HG03103 (cell line): ENCODE measurements around the gene LIMCH1.

Source experiments
- ATAC-seq: cut with Tn5 transposase; IDR thresholded peaks from one replicate; pipeline ENCODE4 v1.9.1; 2021; ENCODE audit warnings: low read depth; ENCODE audit not compliant: unreplicated experiment

LIMCH1 gene

DNA sequence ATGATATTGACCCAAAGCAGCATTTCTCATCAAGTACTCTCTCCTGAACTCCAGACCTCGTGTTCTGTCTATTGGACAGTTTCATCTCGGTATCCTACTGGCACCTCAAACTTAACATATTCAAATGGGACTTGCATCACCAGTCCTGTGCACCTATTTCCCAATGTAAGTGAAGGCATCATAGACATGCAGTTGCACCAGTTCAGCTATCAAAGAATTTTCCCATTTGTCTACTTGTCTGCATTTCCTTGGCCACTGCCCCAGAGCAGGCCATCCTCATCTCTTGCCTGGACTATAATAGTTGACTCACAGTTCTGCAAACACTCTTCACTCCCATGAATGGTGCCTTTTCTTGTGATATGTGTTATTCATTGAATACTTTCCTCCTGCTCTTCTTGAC, 11.3 kb upstream of the LIMCH1 start:
- ATAC-seq = no peak

DNA sequence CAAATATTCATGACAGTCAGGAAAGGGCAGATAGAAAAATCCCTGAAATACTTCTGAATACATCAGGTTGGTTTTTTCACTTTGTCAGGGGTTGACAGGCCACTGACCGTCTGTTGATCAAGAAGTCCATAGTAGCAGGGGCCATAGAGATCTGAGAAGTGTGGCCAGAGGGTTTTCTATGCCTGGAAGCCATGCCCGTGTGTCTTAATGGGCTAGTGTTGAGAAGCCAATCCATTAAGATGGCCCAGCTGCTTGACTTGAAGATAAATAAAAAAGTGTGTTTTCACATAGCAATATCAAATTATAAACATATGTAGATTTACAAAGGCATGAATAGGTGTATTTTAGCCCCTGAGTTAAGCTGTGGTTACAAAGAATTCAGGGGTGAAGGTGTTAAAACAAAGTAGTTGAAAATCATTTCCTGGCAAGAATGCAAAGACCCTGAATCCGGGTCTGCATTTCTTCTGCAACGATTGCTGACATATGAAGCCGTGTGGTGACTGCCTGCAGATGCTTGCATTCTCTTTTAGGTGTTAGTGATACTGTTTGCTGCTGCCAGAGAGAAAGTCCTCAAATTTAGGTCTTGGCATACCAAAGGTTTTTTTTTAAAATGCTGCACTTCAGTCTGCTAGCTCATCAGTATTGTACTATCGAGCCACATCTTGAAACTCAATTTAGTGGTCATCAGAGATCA, 9.3 kb upstream of the LIMCH1 start:
- ATAC-seq = no peak

DNA sequence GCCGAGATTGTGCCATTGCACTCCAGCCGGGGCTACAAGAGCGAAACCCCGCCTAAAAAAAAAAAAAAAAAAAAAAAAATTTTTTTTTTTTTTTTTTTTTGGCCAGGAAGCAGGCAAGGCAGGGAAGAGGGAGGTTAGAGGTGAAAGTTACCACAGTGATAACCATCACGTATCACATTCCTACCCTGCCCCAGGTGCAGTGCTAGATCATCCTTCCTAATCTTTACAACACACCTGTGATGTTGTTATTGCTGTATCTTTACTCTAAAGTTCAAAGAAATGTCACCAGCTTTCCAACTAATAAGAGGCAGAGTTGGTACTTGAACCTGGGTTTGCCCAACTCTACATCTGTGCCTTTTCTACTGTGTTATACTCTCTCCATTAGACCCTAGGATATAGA, 7.2 kb upstream of the LIMCH1 start:
- ATAC-seq = no peak

GRCh38 chr4:41532336-41532735, 5.6 kb upstream of the LIMCH1 start:
- ATAC-seq = no peak

- no peak for ATAC-seq
Measured at GRCh38 chr4:41532882-41533281, 5.1 kb upstream of the LIMCH1 start.

DNA sequence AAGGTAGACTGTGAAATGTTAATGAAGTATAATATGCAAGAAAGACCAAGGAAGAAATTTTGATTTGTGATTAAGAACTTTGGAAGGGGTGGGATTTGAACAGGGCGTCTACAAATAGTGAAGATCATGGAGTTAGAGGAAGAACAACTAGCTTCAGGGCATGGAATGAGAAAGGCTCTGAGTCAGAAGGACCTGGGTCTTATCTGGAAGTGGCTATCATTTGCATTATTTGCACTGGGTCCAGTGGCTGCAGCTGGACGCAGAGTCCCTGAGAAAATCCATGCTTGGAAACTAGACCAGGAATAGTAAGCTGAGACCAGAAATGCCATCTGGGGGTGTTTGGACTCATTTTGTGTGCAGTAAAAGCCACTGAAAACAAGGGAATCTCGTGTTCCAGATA, 4.3 kb upstream of the LIMCH1 start:
- no peak for ATAC-seq

GRCh38 chr4:41534404-41534803, 3.6 kb upstream of the LIMCH1 start:
- ATAC-seq = no peak

GRCh38 chr4:41535911-41536371, 2.0 kb upstream of the LIMCH1 start:
- no peak for ATAC-seq

- no peak for ATAC-seq
Measured at GRCh38 chr4:41537292-41537890, 566 bp upstream of the LIMCH1 start.

- no peak for ATAC-seq
Measured at GRCh38 chr4:41538887-41539498, 1.0 kb downstream of the LIMCH1 start.

DNA sequence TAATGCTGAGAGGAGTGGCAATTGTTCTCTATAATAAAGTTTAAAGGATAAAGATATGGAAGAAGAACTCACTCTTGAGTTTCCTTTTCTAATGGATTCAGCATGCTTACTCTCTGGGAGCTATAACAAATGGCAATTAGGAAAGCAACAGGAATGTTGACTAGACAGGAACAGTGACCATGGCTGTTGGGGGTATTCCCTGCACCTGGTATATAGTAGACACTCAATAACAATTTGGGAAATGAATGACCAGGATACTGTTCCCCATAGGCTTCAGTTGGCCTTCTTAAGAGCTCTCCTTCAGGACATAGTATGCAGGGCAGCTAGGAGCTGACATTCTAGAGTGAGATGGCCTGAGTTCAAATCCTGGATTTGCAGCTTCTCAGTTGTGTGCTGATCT, 1.8 kb downstream of the LIMCH1 start:
- ATAC-seq = no peak

GRCh38 chr4:41540687-41541086, 2.7 kb downstream of the LIMCH1 start:
- no peak for ATAC-seq

- no peak for ATAC-seq
Measured at GRCh38 chr4:41541687-41542094, 3.7 kb downstream of the LIMCH1 start.

- no peak for ATAC-seq
Measured at GRCh38 chr4:41542526-41543275, 4.7 kb downstream of the LIMCH1 start.

DNA sequence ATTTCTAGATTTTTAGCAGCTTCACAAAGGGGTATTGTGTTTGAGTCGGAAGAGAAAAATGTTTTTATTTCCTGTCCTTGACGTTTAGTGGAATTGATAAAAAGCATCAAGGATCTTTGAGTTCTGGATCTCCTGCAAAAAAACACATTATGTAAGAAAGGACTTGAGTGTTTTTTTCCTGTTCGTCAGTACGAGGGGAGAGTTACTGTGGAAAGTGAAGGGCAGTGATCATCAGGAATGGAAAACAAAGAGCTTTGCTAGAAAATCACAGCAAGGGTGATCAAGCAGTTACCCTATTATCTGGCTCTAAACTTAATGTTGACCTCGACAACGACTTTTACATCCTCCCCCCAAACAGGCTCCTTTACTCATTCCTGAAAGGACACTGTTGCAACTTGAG, 7.3 kb downstream of the LIMCH1 start:
- ATAC-seq = no peak

DNA sequence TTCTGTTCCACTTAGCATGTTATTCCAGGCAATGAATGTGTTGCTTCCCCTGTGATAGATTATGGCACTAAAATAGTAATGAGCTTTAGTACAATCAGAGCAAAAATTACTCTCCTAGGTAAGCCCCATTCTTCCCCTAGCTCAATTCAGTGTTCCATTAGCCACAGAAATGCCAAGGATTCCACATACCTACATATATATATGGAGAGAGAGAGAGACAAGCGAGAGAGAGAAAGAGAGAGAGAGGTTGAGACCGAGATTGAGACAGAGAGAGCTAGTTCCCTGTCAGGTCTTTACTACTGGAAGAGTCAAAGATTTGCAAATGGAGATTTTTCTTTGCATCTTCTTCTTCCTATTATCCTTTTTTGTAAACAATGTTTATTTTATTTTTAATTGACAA, 8.7 kb downstream of the LIMCH1 start:
- no peak for ATAC-seq

DNA sequence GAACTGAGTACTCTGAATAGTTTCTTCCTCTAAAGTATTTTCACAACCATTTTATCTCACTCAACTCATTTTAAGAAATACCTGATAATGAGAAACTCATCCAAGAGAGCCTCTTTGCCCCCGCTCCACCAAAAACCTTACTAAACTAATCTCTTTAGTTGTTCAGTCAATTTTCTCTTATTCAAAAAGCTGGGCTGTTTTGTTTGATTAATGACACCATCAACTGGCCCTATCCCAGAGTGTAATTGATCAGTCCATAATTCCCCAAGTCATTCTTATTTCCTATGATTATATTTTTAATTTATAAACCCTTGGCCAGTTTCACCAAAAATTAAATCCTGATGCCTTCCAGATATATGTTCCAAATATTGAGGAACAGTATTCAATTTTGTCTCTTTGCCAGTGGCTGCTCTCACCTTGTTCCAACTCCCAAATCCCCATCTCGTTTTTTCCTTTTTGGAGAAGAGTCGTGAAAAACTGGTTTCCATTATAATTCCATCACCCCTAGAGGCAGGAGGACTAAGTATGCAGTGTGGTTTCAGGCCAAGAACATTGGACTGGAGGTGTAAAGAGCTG, 10.4 kb downstream of the LIMCH1 start:
- ATAC-seq = no peak

DNA sequence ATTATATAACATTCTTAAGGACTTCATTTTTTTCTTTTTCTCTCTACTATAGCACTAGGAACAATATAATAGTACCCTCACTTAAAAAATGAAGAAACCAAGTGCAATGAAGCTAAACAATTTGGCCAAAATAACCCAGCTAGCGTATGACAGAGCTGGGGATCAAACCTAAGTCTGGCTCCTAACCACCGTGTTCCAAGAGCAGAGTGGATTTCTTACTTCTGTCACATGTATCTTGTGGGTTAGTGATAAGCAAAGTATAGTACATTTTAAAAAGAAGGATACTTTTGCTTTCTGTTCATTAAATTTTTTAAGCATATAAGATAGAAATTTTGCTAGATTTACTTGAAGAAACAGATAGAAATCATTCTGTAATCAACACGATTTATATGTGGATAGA, 11.5 kb downstream of the LIMCH1 start:
- no peak for ATAC-seq

DNA sequence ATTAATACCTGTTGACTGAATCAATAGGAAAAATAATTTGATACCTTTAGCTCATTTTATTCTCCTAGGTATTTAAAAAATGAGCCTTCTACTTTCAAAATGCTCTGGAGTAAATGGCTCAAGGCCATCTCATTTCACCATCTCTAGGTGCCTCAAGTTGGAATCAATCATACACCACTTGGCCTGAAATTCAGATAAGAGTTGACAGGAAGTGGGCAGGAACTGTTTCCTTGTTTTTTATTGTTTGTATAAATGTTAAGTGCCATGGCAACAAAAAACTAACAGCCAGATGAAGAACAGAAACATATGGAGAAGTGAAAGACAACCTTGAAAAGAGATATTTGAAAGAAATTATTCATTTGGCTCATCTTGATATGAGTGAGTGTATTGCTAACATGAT, 12.4 kb downstream of the LIMCH1 start:
- ATAC-seq = no peak

- no peak for ATAC-seq
Measured at GRCh38 chr4:41551536-41551935, 13.6 kb downstream of the LIMCH1 start.

DNA sequence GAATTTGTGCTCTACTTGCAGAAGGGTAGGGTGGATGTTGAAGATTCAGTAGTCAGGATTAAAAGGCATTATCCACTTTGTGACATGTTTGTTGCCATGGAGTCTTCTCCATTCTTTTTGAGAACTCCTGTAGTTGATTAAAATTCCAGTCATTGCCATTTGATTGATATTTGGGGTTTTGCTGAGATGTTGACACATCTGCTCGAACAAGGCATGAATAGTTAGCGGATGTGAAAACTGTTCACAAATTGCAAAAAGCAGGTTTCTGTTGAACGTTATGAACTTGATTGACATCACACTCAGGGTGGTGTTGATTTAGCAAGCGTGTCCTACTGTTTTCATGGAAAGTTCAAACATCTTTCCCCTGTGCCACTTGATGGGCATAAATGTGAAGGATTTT, 16.9 kb downstream of the LIMCH1 start:
- ATAC-seq = no peak
